K562 (cell line): Measurements from ENCODE around the gene ADD2.

Experiments used
- EP300 ChIP-seq: IDR thresholded peaks from 2 replicates; pipeline ENCODE4 v1.6.1; 2012; ENCODE audit warnings: low read length, improper control_type of control experiment
- ESRRA ChIP-seq: fragments of 450-650 bp; IDR thresholded peaks from 2 replicates; pipeline ENCODE4 v1.6.1; 2014; ENCODE audit warnings: low read depth, mild to moderate bottlenecking, moderate library complexity, borderline replicate concordance
- EZH2 ChIP-seq: IDR thresholded peaks from 2 replicates; pipeline ENCODE4 v1.6.1; 2012; ENCODE audit warnings: low read depth, mild to moderate bottlenecking, inconsistent platforms, low read length, borderline replicate concordance
- HNRNPH1 ChIP-seq: fragments of 200-400 bp; formaldehyde crosslinking; optimal IDR thresholded peaks from 2 replicates; pipeline ENCODE3; 2017; ENCODE audit warnings: low read depth, mild to moderate bottlenecking, low read length, moderate library complexity
- MTA2 ChIP-seq: fragments of 450-650 bp; IDR thresholded peaks from 2 replicates; pipeline ENCODE4 v1.6.1; 2016; ENCODE audit warnings: low read depth
- PCBP1 ChIP-seq: fragments of 200-400 bp; formaldehyde crosslinking; IDR thresholded peaks from 2 replicates; pipeline ENCODE4 v1.6.1; 2018; ENCODE audit warnings: mild to moderate bottlenecking, low read depth, low read length; ENCODE audit not compliant: poor library complexity, severe bottlenecking
- RAD21 ChIP-seq, 2 experiments: fragments of 250-450 bp in 1 of 2; fragments of 450-650 bp in 1 of 2; sonication (Bioruptor Pico) in 1 of 2; formaldehyde crosslinking in 1 of 2; IDR thresholded peaks in 1 of 2; conservative IDR thresholded peaks in 1 of 2; 2 replicates each; pipeline versions ENCODE4 v1.4.0 to v1.8.0; 2020 to 2022; ENCODE audit warnings: mild to moderate bottlenecking in 2 of 2, moderate library complexity in 1 of 2
- RB1 ChIP-seq: fragments of 450-650 bp; IDR thresholded peaks from 2 replicates; pipeline ENCODE4 v1.6.1; 2017; ENCODE audit warnings: low read depth, mild to moderate bottlenecking
- TAF1 ChIP-seq: IDR thresholded peaks from 2 replicates; pipeline ENCODE4 v1.6.1; 2011; ENCODE audit warnings: mild to moderate bottlenecking, low read length, moderate library complexity; ENCODE audit not compliant: insufficient read depth, control insufficient read depth, severe bottlenecking; ENCODE audit errors: extremely low read depth
- ZFP36 ChIP-seq: fragments of 150-350 bp; IDR thresholded peaks from 2 replicates; pipeline ENCODE4 v1.6.1; 2018; ENCODE audit warnings: low read length, low read depth; ENCODE audit not compliant: partially characterized antibody
- TF ChIP-seq, protein P1 (sequence below), 2 experiments: IDR thresholded peaks; 2 replicates each; pipeline ENCODE4 v1.6.1; 2011; ENCODE audit warnings: borderline replicate concordance in 1 of 2, control low read depth in 1 of 2, low read depth in 1 of 2, low read length in 1 of 2, mild to moderate bottlenecking in 1 of 2, mixed read lengths in 1 of 2, moderate library complexity in 1 of 2; ENCODE audit not compliant: insufficient read depth in 1 of 2, insufficient read length in 1 of 2, poor library complexity in 1 of 2, severe bottlenecking in 1 of 2; ENCODE audit errors: extremely low read depth in 1 of 2
- TF ChIP-seq, protein P2 (sequence below), 3 experiments: IDR thresholded peaks in 2 of 3; conservative IDR thresholded peaks in 1 of 3; 2 replicates each; pipeline ENCODE4 v1.5.1; 2011 to 2012; ENCODE audit warnings: low read length in 3 of 3, mild to moderate bottlenecking in 3 of 3, control low read depth in 2 of 3, improper control_type of control experiment in 1 of 3, inconsistent platforms in 1 of 3, low read depth in 1 of 3, mixed read lengths in 1 of 3, moderate library complexity in 1 of 3; ENCODE audit not compliant: insufficient read depth in 2 of 3
- TF ChIP-seq, protein P3 (sequence below): sonication (generic); formaldehyde crosslinking; IDR thresholded peaks from 2 replicates; pipeline ENCODE4 v1.8.1; 2023; ENCODE audit warnings: mild to moderate bottlenecking, missing genetic modification reagents, moderate library complexity
- TF ChIP-seq, protein P4 (sequence below): sonication (generic); formaldehyde crosslinking; IDR thresholded peaks from 2 replicates; pipeline ENCODE4 v1.8.0; 2022; ENCODE audit warnings: mild to moderate bottlenecking, low read depth, missing genetic modification reagents

DNA sequence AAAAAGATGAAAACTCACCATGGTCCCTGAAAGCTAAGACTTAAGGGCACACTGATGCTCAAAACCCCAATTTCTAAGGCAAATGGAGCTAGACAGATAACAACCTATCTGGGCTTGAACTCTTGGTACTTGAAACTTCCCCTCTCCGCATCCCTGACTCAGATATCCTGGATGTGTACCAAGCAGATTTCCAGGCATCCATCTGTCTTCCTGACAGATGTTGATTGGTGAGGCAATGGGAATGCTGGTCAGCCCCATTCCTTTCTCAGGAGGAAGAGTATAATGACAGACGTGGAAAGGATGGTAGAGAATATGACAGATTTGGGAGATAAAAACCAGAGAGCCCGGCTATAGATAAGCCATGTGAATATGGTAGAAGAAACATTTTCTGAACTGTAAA lies 69.2 kb downstream of the ADD2 start:
- TF ChIP-seq EZH2 (no peak), HNRNPH1 (no peak), ZFP36 (no peak), TAF1 (no peak), RB1 (no peak), MTA2 (no peak), EP300 (no peak), ESRRA (no peak), RAD21 (CRISPR knock-in tag; conservative IDR thresholded peaks at IDR 0.05 in 1 of 2, IDR thresholded peaks at IDR 0.05 in 1 of 2) (no peak), PCBP1 (no peak)
- TF ChIP-seq, protein P1, sequence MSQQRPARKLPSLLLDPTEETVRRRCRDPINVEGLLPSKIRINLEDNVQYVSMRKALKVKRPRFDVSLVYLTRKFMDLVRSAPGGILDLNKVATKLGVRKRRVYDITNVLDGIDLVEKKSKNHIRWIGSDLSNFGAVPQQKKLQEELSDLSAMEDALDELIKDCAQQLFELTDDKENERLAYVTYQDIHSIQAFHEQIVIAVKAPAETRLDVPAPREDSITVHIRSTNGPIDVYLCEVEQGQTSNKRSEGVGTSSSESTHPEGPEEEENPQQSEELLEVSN (IDR thresholded peaks at IDR 0.05; ENCODE audit: borderline replicate concordance in 1 of 2, extremely low read depth in 1 of 2, insufficient read depth in 1 of 2, insufficient read length in 1 of 2, low read depth in 1 of 2, low read length in 1 of 2, poor library complexity in 1 of 2, severe bottlenecking in 1 of 2), result no peak
- TF ChIP-seq, protein P2, sequence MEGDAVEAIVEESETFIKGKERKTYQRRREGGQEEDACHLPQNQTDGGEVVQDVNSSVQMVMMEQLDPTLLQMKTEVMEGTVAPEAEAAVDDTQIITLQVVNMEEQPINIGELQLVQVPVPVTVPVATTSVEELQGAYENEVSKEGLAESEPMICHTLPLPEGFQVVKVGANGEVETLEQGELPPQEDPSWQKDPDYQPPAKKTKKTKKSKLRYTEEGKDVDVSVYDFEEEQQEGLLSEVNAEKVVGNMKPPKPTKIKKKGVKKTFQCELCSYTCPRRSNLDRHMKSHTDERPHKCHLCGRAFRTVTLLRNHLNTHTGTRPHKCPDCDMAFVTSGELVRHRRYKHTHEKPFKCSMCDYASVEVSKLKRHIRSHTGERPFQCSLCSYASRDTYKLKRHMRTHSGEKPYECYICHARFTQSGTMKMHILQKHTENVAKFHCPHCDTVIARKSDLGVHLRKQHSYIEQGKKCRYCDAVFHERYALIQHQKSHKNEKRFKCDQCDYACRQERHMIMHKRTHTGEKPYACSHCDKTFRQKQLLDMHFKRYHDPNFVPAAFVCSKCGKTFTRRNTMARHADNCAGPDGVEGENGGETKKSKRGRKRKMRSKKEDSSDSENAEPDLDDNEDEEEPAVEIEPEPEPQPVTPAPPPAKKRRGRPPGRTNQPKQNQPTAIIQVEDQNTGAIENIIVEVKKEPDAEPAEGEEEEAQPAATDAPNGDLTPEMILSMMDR (IDR thresholded peaks at IDR 0.05 in 2 of 3, conservative IDR thresholded peaks at IDR 0.05 in 1 of 3; ENCODE audit: insufficient read depth in 2 of 3, low read depth in 1 of 3, low read length in 3 of 3), result no peak
- TF ChIP-seq, protein P3, sequence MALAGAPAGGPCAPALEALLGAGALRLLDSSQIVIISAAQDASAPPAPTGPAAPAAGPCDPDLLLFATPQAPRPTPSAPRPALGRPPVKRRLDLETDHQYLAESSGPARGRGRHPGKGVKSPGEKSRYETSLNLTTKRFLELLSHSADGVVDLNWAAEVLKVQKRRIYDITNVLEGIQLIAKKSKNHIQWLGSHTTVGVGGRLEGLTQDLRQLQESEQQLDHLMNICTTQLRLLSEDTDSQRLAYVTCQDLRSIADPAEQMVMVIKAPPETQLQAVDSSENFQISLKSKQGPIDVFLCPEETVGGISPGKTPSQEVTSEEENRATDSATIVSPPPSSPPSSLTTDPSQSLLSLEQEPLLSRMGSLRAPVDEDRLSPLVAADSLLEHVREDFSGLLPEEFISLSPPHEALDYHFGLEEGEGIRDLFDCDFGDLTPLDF (CRISPR knock-in tag), result no peak
- TF ChIP-seq, protein P4, sequence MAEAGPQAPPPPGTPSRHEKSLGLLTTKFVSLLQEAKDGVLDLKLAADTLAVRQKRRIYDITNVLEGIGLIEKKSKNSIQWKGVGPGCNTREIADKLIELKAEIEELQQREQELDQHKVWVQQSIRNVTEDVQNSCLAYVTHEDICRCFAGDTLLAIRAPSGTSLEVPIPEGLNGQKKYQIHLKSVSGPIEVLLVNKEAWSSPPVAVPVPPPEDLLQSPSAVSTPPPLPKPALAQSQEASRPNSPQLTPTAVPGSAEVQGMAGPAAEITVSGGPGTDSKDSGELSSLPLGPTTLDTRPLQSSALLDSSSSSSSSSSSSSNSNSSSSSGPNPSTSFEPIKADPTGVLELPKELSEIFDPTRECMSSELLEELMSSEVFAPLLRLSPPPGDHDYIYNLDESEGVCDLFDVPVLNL, result no peak
